WERI-Rb-1 (cell line): ENCODE data around the gene CTDP1.

ENCODE experiments used
- DNase-seq: peaks from one replicate; pipeline ENCODE4 v3.0.0-alpha.2; 2020
- H3K27ac ChIP-seq: fragments of 250-450 bp; sonication (Bioruptor Pico); 2 replicates; pipeline ENCODE4 v1.5.1; 2020; ENCODE audit warnings: mild to moderate bottlenecking, moderate library complexity
- H3K27me3 ChIP-seq: fragments of 250-450 bp; sonication (Bioruptor Pico); 2 replicates; pipeline ENCODE4 v1.5.1; 2021; ENCODE audit warnings: mild to moderate bottlenecking, low read depth, moderate library complexity; ENCODE audit not compliant: insufficient read depth, severe bottlenecking
- H3K36me3 ChIP-seq: fragments of 250-450 bp; sonication (Bioruptor Pico); 2 replicates; pipeline ENCODE4 v1.5.1; 2020; ENCODE audit warnings: mild to moderate bottlenecking, moderate library complexity
- H3K4me3 ChIP-seq: 2 replicates; pipeline ENCODE4 v1.5.1; 2011; ENCODE audit warnings: low read depth, mild to moderate bottlenecking, control low read depth, low read length
- H3K9me3 ChIP-seq: fragments of 250-450 bp; sonication (Bioruptor Pico); 2 replicates; pipeline ENCODE4 v1.5.1; 2021; ENCODE audit warnings: mild to moderate bottlenecking, moderate library complexity; ENCODE audit not compliant: severe bottlenecking
- CTCF ChIP-seq: IDR thresholded peaks from 2 replicates; pipeline ENCODE4 v1.5.1; 2011; ENCODE audit warnings: low read depth, mild to moderate bottlenecking, control low read depth, inconsistent platforms, low read length

Gene CTDP1

GRCh38 chr18:79679552-79680099, at the start of gene CTDP1:
Gene CTDP1 (plus strand): TSS chr18:79679803. CDS start chr18:79679948, 145 bp downstream.
- H3K4me3 ChIP-seq, result peak within 1 kb of the TSS; percentile 89
- no peaks in the 10 kb centered on the region for H3K9me3 ChIP-seq
- H3K36me3 ChIP-seq, result peaks cover 9% of the 10 kb centered on the region
- H3K27ac ChIP-seq, result peak within 1 kb of the TSS; percentile 98
- peak; percentile 91 for DNase-seq
- H3K27me3 ChIP-seq, result no peaks in the 10 kb centered on the region
- TF ChIP-seq CTCF, result no peak

GRCh38 chr18:79630281-79631095, 49.1 kb upstream of the CTDP1 start:
- no peak for TF ChIP-seq CTCF
- no peak overlapping the region for H3K4me3 ChIP-seq
- H3K27ac ChIP-seq, result no peak overlapping the region
- H3K36me3 ChIP-seq, result no peaks in the 10 kb centered on the region
- no peaks in the 10 kb centered on the region for H3K27me3 ChIP-seq
- peaks cover 6% of the 10 kb centered on the region for H3K9me3 ChIP-seq
- DNase-seq, result peak; percentile 5

- no peak for TF ChIP-seq CTCF
- no peak overlapping the region for H3K27ac ChIP-seq
- peak; percentile 3 for DNase-seq
- H3K4me3 ChIP-seq, result no peak overlapping the region
- peaks cover 6% of the 10 kb centered on the region for H3K9me3 ChIP-seq
- no peaks in the 10 kb centered on the region for H3K36me3 ChIP-seq
- no peaks in the 10 kb centered on the region for H3K27me3 ChIP-seq
Observed at GRCh38 chr18:79631096-79631507, 48.5 kb upstream of the CTDP1 start.

- no peaks in the 10 kb centered on the region for H3K36me3 ChIP-seq
- H3K27me3 ChIP-seq, result no peaks in the 10 kb centered on the region
- no peak for TF ChIP-seq CTCF
- no peak overlapping the region for H3K4me3 ChIP-seq
- H3K27ac ChIP-seq, result no peak overlapping the region
- peak; percentile 4 for DNase-seq
- H3K9me3 ChIP-seq, result peaks cover 11% of the 10 kb centered on the region
Observed at GRCh38 chr18:79631761-79632446, 47.7 kb upstream of the CTDP1 start.

GRCh38 chr18:79632765-79633164, 46.8 kb upstream of the CTDP1 start:
- Histone ChIP-seq H3K27me3 (no peaks in the 10 kb centered on the region), H3K9me3 (peaks cover 13% of the 10 kb centered on the region)
- TF ChIP-seq CTCF, result no peak

More at GRCh38 chr18:79632765-79633164, 46.8 kb upstream of the CTDP1 start:
- H3K4me3 ChIP-seq, result no peak overlapping the region
- DNase-seq, result no peak
- H3K36me3 ChIP-seq, result no peaks in the 10 kb centered on the region
- no peak overlapping the region for H3K27ac ChIP-seq
